OCI-LY7 (cell line): ENCODE results near the gene MIAT. TPM values are rescaled to one million over a fixed set of nuclear protein-coding genes. Genes with fewer than 3 reads are reported as not detected.

Source experiments
- BruUV-seq: library from RNA; stranded (reverse); fragments of 400-500 nt; replicated peaks from 2 replicates; lab custom pipeline; 2021; lab: Mats Ljungman, UMichigan
- CTCF ChIA-PET: fragments of 300-600 bp; sonication (Branson Sonifier 250); formaldehyde crosslinking; loops from one replicate; lab custom pipeline; 2022; ENCODE audit warnings: antibody characterized with exemption; ENCODE audit not compliant: unreplicated experiment; lab: Charles Lee
- POLR2A ChIA-PET: fragments of 300-600 bp; sonication (Branson Sonifier 250); formaldehyde crosslinking; loops from one replicate; lab custom pipeline; 2022; ENCODE audit warnings: antibody characterized with exemption; lab: Charles Lee
- DNase-seq: peaks from one replicate; pipeline ENCODE4 v3.0.0-alpha.2; 2015; ENCODE audit warnings: low spot score
- H2AFZ ChIP-seq: fragments of 200-600 bp; sonication (generic), shearing (Covaris generic); 2 replicates; pipeline ENCODE4 v1.6.1; 2014; ENCODE audit warnings: mild to moderate bottlenecking, antibody characterized with exemption, low read length, moderate library complexity
- H3K27ac ChIP-seq: fragments of 200-600 bp; sonication (generic); 2 replicates; pipeline ENCODE4 v1.5.1; 2014; ENCODE audit warnings: mixed run types, low read depth, mild to moderate bottlenecking, moderate library complexity, low read length, inconsistent platforms; ENCODE audit not compliant: poor library complexity, severe bottlenecking
- H3K36me3 ChIP-seq: fragments of 200-600 bp; sonication (generic); 2 replicates; pipeline ENCODE4 v1.6.1; 2014; ENCODE audit warnings: mild to moderate bottlenecking, antibody characterized with exemption, low read length, moderate library complexity, mixed read lengths; ENCODE audit not compliant: insufficient read depth
- H3K4me1 ChIP-seq: fragments of 200-600 bp; sonication (generic); 2 replicates; pipeline ENCODE4 v1.5.1; 2014; ENCODE audit warnings: mild to moderate bottlenecking, low read length; ENCODE audit not compliant: insufficient read depth, poor library complexity, severe bottlenecking
- H3K4me2 ChIP-seq: fragments of 200-600 bp; sonication (generic); 2 replicates; pipeline ENCODE4 v1.6.1; 2014; ENCODE audit warnings: mild to moderate bottlenecking, low read length
- H3K4me3 ChIP-seq: fragments of 200-600 bp; sonication (generic); 2 replicates; pipeline ENCODE4 v1.5.1; 2014; ENCODE audit warnings: mild to moderate bottlenecking, low read depth, low read length; ENCODE audit not compliant: poor library complexity, severe bottlenecking
- H3K79me2 ChIP-seq: fragments of 200-600 bp; sonication (generic); 2 replicates; pipeline ENCODE4 v1.6.1; 2016; ENCODE audit warnings: low read depth, mild to moderate bottlenecking, low read length, moderate library complexity, mixed read lengths; ENCODE audit not compliant: insufficient read depth
- H3K9me2 ChIP-seq: fragments of 200-600 bp; sonication (generic); 2 replicates; pipeline ENCODE4 v1.6.1; 2016; ENCODE audit warnings: mild to moderate bottlenecking, low read length, mixed read lengths; ENCODE audit not compliant: insufficient read depth
- H3K9me3 ChIP-seq: fragments of 200-600 bp; sonication (generic); 2 replicates; pipeline ENCODE4 v1.6.1; 2014; ENCODE audit warnings: mild to moderate bottlenecking, mixed run types, low read length, mixed read lengths
- H4K20me1 ChIP-seq: fragments of 200-600 bp; sonication (generic); 2 replicates; pipeline ENCODE4 v1.6.1; 2014; ENCODE audit warnings: mild to moderate bottlenecking, antibody characterized with exemption, low read length, moderate library complexity, mixed read lengths; ENCODE audit not compliant: insufficient read depth
- CTCF ChIP-seq: fragments of 200-600 bp; sonication (generic); conservative IDR thresholded peaks from 2 replicates; pipeline ENCODE4 v1.5.1; 2014; ENCODE audit warnings: mild to moderate bottlenecking, antibody characterized with exemption, low read length, moderate library complexity, mixed read lengths
- EZH2phosphoT487 ChIP-seq: fragments of 200-600 bp; sonication (generic); IDR thresholded peaks from 2 replicates; pipeline ENCODE4 v1.6.1; 2018; ENCODE audit warnings: low read depth, borderline replicate concordance, mild to moderate bottlenecking, mixed run types, antibody characterized with exemption, low read length, moderate library complexity, mixed read lengths
- intact Hi-C: fragments of 100-400 bp; cut with micrococcal nuclease; formaldehyde crosslinking; loops from one replicate; pipeline ENCODE4 v1.10.0; 2022; ENCODE audit not compliant: unreplicated experiment
- total RNA-seq, 2 experiments: library from RNA; depleted of rRNA in 1 of 2; stranded (reverse); fragments of >200 nt in 1 of 2; shearing (Covaris generic) in 1 of 2; gene quantifications; 2 replicates each; pipeline ENCODE4 v1.2.3, GENCODE V29; 2014 to 2022

The MIAT gene
- total RNA-seq, 2 experiments from 2014 or later, result 4.1 to 8.7 TPM

- ChIA-PET CTCF (no interaction called here), POLR2A (no interaction called here)
- Histone ChIP-seq H3K9me3 (no peaks in the 10 kb centered on the region), H3K27ac (no peak overlapping the region), H3K4me2 (no peak overlapping the region), H3K9me2 (no peaks in the 10 kb centered on the region), H2AFZ (no peak overlapping the region), H3K4me1 (no peaks in the 10 kb centered on the region), H4K20me1 (no peaks in the 10 kb centered on the region), H3K4me3 (no peak overlapping the region), H3K36me3 (no peaks in the 10 kb centered on the region; the same call in 1 of the 2 replicates), H3K79me2 (no peaks in the 10 kb centered on the region)
- TF ChIP-seq EZH2phosphoT487, result no peak
- TF ChIP-seq CTCF, result no peak
- intact Hi-C loops, result no loop called here
- no peak for DNase-seq
- TSS peak; percentile 16 for BruUV-seq
Measured at GRCh38 chr22:26687439-26687838, 30.1 kb downstream of the MIAT start.

GRCh38 chr22:26689513-26690301 is 32.3 kb downstream of the MIAT start:
- BruUV-seq, result no TSS peak
- H2AFZ ChIP-seq, result no peak overlapping the region
- POLR2A ChIA-PET, result no interaction called here

More at GRCh38 chr22:26689513-26690301, 32.3 kb downstream of the MIAT start:
- no peak for TF ChIP-seq CTCF
- TF ChIP-seq EZH2phosphoT487, result no peak
- Histone ChIP-seq H3K4me2 (no peak overlapping the region), H3K4me3 (no peak overlapping the region), H3K4me1 (no peaks in the 10 kb centered on the region), H3K9me2 (no peaks in the 10 kb centered on the region), H4K20me1 (no peaks in the 10 kb centered on the region), H3K27ac (no peak overlapping the region), H3K9me3 (no peaks in the 10 kb centered on the region), H3K36me3 (peaks cover 14% of the 10 kb centered on the region), H3K79me2 (no peaks in the 10 kb centered on the region)
- CTCF ChIA-PET, result no interaction called here
- DNase-seq, result no peak
- intact Hi-C loops, result no loop called here
